Stimulated activated CD8-positive, alpha-beta memory T cell treated with anti-CD3 and anti-CD28 coated beads, Interleukin-7, amount 100 ng/mL, for 48 hours (primary cell): ENCODE measurements around the gene SPINK5.
"Not testable (repeated sequence)": the region's sequence is repeated elsewhere in the genome, so short reads cannot be mapped to it uniquely, and the experiment has no call there.

ENCODE experiments used
- DNase-seq, 2 donors: peaks; one replicate each; pipeline ENCODE4 v3.0.0-alpha.2; 2020; ENCODE audit warnings: low read depth in 1 of 2; ENCODE audit errors: extremely low read depth in 1 of 2

SPINK5 gene

DNA sequence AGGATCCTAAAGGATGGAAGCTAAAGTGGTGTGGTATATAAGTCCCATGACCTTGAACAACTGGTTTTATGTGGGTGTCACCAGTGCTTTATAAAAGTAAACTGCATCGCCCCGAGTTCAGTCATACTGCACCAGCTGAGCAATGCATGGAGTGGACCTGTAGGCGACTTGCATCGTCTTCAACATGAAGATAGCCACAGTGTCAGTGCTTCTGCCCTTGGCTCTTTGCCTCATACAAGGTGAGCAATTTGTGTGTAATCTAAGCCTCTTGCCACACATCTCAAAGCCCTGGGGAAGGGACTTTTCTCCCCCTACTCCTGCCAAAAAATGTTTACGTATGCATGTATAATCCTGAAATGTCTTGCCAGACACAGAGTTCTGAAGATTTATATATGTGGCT is at the start of gene SPINK5:
TSS of gene SPINK5 (plus strand) at position 120 of the 400 bp plus-strand sequence. CDS start at position 185, 65 bp downstream.
- no peak for DNase-seq

DNA sequence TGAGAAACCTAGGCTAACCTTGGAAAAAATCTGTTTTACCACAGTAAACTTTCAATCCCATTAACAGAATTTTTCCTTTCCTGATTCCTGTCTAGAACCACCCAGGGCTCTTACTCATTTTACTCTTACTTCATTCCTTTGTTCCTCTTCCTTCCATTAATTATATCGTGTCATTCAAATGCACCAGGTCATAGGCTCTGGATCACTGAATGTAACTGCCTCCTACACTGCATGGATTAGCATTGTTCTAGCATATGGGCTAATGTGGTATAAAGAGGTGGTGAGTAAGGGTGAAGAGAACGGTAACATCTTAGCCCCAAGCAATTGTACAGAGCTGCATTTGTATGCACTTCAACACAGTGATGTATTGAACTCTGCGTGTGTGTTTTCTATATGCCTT is 49.5 kb upstream of the SPINK5 start:
- DNase-seq, result no peak

GRCh38 chr5:148020257-148020988 is 43.4 kb upstream of the SPINK5 start:
- DNase-seq, result no peak

DNA sequence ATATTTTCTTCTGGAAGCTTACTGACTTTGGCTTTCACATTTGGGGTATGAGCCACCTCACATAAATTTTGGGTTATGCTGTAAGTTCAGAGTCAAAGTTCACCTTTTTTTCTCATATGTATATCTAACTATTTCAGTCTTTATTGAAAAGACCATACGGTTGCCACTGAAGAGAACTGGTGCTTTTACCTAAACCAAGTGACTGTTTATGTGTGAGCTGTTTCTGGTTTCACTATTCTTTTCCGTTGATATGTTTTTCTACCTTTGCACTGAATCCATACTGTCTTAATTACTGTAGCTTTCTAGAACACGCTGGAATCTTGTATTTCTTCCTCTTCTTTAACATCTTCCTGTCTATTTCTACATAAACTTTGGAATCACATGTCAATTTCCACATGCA is 36.3 kb upstream of the SPINK5 start:
- no peak for DNase-seq

GRCh38 chr5:148029131-148029530 is 34.6 kb upstream of the SPINK5 start:
- no peak for DNase-seq

- DNase-seq, result no peak
These were observed 30.6 kb upstream of the SPINK5 start for GRCh38 chr5:148033134-148033533.

DNA sequence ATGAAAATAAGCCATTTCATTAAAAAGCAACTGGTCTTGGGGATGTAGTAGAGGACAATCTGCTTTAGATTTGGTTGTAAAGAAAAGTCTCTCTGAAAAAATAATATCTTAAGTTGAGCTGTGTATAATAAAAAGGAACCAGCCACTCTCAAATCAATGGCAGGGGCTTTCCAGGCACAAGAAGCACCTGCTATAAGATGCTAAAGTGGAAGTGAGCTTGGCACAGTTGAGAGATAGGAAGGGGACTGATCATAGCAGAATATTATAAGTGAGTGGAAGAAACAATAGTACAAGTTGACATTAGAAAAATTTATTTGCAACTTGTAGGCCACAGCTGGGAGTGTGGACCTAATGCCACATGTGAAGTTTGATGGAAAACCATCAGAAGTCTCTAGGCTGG is 28.1 kb upstream of the SPINK5 start:
- DNase-seq, result no peak

DNA sequence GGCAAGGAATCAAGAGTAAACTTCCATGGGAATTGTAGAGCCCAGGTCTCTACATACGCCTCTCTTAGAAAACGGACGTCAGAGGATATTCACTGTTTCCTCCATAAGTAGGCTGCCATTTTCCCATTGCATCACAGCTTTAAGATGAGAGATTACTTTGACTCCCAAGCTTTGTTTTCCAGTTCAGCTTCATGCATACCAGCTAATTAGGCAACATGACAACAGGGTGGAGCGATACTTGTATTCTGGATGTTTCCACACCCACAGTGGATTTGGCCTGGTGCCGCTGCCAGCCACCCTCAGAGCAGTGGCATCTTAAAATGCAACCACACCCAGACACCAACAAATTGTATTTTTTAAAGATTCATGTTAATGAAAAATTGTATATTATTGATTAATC is 20.9 kb upstream of the SPINK5 start:
- DNase-seq, result no peak

DNA sequence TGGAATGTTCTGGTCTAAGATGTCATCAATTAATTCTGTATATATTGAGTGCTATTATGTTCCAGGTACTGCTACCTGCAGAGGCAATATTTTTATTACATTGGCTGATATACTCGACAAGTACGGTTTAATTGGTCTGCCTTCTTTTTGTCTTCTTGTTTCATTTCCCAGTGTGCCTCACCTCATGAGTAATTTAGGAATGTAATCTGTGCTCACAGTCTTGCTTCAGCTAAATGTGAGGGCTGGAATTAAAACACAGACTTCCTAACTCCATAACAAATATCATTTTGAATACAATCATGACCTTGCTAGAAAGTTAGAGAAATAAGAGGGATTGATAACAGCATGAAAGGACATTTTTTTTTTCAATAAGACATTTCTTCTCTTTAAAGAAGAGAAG is 20.1 kb upstream of the SPINK5 start:
- DNase-seq, result no peak

- not testable (repeated sequence) for DNase-seq
These were observed 8.6 kb upstream of the SPINK5 start for GRCh38 chr5:148055160-148055559.

- DNase-seq, result no peak
These were observed 3.5 kb upstream of the SPINK5 start for GRCh38 chr5:148060309-148060708.

- DNase-seq, result no peak
These were observed 2.9 kb upstream of the SPINK5 start for GRCh38 chr5:148060881-148061280.

- no peak for DNase-seq
These were observed 6.8 kb downstream of the SPINK5 start for GRCh38 chr5:148070621-148071020.

DNA sequence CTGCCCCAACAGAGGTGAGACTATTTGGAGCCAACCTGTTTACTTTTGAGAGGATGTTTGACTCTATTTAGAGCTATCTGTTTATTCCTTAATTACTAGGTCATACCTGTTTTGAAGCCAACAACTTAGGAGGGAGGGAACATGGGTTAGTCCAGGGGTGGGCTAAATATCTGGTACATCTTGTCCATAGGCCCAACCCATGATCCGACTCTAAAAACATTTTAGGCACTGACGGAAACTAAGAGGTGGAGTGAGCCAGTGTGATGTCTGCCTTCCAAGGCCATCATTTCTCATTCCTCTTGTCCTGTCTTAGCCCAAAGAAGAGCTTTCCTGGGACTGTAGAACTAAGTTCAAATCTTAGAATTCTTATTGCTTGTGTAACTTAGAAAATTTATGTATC is 8.4 kb downstream of the SPINK5 start:
- DNase-seq, result no peak

DNA sequence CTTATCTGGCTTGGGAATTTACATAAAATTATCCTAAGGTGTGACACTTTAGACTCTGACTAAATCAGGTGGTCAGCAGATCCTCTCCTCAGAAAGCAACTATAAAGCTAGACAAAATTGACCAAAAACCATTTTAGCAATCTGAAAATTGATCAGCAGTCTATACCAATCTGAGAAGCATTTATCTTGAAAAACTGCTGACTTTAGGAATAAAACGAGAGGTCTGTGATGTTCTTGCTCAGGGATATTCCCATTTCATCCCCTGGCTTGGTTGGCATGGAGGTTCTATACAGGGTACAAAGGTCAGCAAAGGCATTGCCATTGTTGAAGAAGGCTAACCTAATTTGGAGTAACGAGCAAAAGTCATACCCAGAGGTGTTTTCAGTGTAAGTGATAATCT is 11.7 kb downstream of the SPINK5 start:
- no peak for DNase-seq

DNA sequence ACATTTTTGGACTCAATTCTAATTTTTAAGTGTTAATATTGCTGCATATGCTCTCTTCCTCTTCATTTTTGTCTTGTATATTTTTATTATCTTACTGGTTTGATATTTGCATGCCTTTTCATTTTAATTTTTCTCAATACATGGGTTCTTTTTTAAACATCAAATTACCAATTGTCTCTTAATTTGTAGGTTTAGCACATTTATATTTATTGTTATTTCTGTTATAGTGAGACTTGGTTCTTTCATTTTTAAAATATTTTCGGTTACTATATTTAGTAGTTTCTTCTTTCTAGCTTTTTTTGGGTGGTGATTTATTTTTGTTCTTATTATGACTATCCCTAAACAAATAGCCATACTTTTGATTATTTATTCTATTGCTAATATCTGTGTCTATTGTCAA is 19.4 kb downstream of the SPINK5 start:
- DNase-seq, result no peak

DNA sequence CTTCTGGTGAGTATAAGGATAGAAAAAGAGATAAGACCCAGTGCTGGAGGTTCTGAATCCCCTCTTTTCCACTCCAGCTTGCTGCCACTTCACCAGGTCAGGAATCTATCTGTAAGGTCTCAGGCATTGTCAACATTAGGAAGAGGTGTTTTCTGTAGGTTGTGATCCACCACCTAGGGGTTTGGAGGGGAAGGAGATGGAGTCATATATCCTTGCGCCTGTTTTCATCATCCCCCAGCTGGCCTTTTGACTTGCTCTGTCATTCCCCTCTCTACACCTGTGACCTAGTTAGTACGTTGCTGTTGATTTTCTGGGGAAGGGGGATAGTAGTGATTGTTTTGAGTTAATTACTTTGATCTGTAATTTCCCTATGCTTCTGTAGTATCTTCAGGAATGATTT is 20.5 kb downstream of the SPINK5 start:
- DNase-seq, result no peak

DNA sequence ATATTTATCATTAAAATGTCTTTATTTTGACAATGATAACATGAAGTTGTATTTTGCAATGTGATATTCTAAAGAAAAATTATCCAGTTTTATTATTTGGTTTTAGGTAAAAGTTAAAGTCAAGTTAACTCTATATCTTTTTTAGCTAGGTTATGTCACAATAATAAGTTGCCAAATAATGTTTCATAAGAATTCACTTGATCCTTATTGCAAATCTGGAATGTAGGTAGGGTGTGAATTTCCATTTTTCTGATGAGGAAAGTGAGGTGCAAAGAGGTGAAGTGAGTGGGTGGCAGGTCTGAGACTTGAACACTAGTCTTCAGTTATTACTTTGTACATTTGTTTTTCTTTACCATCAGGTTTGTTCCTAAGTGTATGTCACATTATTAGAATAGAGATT is 21.5 kb downstream of the SPINK5 start:
- DNase-seq, result no peak

- no peak for DNase-seq
These were observed 22.4 kb downstream of the SPINK5 start for GRCh38 chr5:148085977-148086705.

GRCh38 chr5:148090146-148090772 is 26.5 kb downstream of the SPINK5 start:
- DNase-seq, result no peak

GRCh38 chr5:148090773-148091250 is 27.0 kb downstream of the SPINK5 start:
- DNase-seq, result no peak
